Urinary bladder (tissue), 4 donors: ENCODE results near the gene INPP5D. TPM values are rescaled to one million over a fixed set of nuclear protein-coding genes. Genes with fewer than 3 reads are reported as not detected.
A peak's percentile ranks its signal among the peaks of the same experiment; 100 is the strongest.
"Not testable (repeated sequence)": the region's sequence is repeated elsewhere in the genome, so short reads cannot be mapped to it uniquely, and the experiment has no call there.

ENCODE experiments used
- DNase-seq: peaks from one replicate; pipeline ENCODE4 v3.0.0-alpha.2; 2015; ENCODE audit errors: extremely low spot score
- H3K27ac ChIP-seq: one replicate; pipeline ENCODE4 v1.5.1; 2013; ENCODE audit warnings: low read depth, mild to moderate bottlenecking, moderate library complexity
- H3K36me3 ChIP-seq: one replicate; pipeline ENCODE4 v1.6.1; 2013; ENCODE audit warnings: mild to moderate bottlenecking, moderate library complexity; ENCODE audit not compliant: insufficient read depth
- H3K4me1 ChIP-seq: one replicate; pipeline ENCODE4 v1.6.1; 2013; ENCODE audit warnings: mild to moderate bottlenecking, moderate library complexity; ENCODE audit not compliant: insufficient read depth
- H3K4me3 ChIP-seq: one replicate; pipeline ENCODE4 v1.5.1; 2013; ENCODE audit warnings: low read depth, low read length
- WGBS: extraction: QIAGEN DNeasy Blood & Tissue Kit; methylation state at CpG from one replicate; pipeline ENCODE4 v1.1.7; 2013; 5-methylcytosine and 5-hydroxymethylcytosine counted together
- polyA plus RNA-seq: library from polyadenylated mRNA; stranded (reverse); fragments of 200-250 nt; gene quantifications from one replicate; pipeline ENCODE4 v1.2.3, GENCODE V29; 2013
- total RNA-seq: library from RNA; depleted of rRNA; stranded (reverse); fragments of >200 nt; gene quantifications from one replicate; pipeline ENCODE4 v1.2.3, GENCODE V29; 2014
- donor health status: healthy with polysubstance abuse.
- donor health status: healthy.

Gene INPP5D
- total RNA-seq (13.5 TPM), polyA plus RNA-seq (8.4 TPM)

- no peak for DNase-seq
- 60% methylated on average over 26 of the region's 26 CpGs for WGBS
- H3K4me3 ChIP-seq = peak within 1 kb of the TSS; percentile 36
Measured at GRCh38 chr2:233059797-233060500, at the start of gene INPP5D. Gene INPP5D (plus strand): TSS chr2:233060342. CDS start chr2:233060479, 137 bp downstream.

GRCh38 chr2:233010569-233011267 is 49.4 kb upstream of the INPP5D start:
- Histone ChIP-seq H3K36me3 (no peaks in the 10 kb centered on the region), H3K4me3 (no peak overlapping the region), H3K4me1 (no peaks in the 10 kb centered on the region), H3K27ac (no peak overlapping the region)
- DNase-seq = no peak
- 91% methylated on average over 9 of the region's 9 CpGs for WGBS

More at GRCh38 chr2:233059797-233060500, at the start of gene INPP5D:
- no peaks in the 10 kb centered on the region for H3K4me1 ChIP-seq
- no peaks in the 10 kb centered on the region for H3K36me3 ChIP-seq
- H3K27ac ChIP-seq = peak within 1 kb of the TSS; percentile 83

GRCh38 chr2:233011268-233011650 is 48.9 kb upstream of the INPP5D start:
- WGBS = 93% methylated on average over 6 of the region's 6 CpGs
- Histone ChIP-seq H3K4me1 (no peaks in the 10 kb centered on the region), H3K27ac (no peak overlapping the region), H3K36me3 (no peaks in the 10 kb centered on the region), H3K4me3 (no peak overlapping the region)
- DNase-seq = no peak

GRCh38 chr2:233011702-233012131 is 48.4 kb upstream of the INPP5D start:
- Histone ChIP-seq H3K36me3 (no peaks in the 10 kb centered on the region), H3K27ac (no peak overlapping the region), H3K4me1 (no peaks in the 10 kb centered on the region), H3K4me3 (no peak overlapping the region)
- 79% methylated on average over 1 of the region's 1 CpG for WGBS
- DNase-seq = no peak

- WGBS = 52% methylated on average over 12 of the region's 12 CpGs
- Histone ChIP-seq H3K4me1 (no peaks in the 10 kb centered on the region), H3K36me3 (no peaks in the 10 kb centered on the region), H3K4me3 (no peak overlapping the region), H3K27ac (no peak overlapping the region)
- no peak for DNase-seq
Measured at GRCh38 chr2:233012301-233012971, 47.7 kb upstream of the INPP5D start.

GRCh38 chr2:233013027-233013461 is 47.1 kb upstream of the INPP5D start, which contains the start of gene NGEF:
Gene NGEF (minus strand): TSS chr2:233013256. CDS start chr2:232974890, 38,366 bp downstream.
- Histone ChIP-seq H3K36me3 (peaks cover under 1% of the 10 kb centered on the region), H3K4me3 (no peak within 1 kb of the TSS), H3K27ac (no peak within 1 kb of the TSS), H3K4me1 (no peaks in the 10 kb centered on the region)
- WGBS = 84% methylated on average over 12 of the region's 12 CpGs
- DNase-seq = no peak

- DNase-seq = no peak
- no peaks in the 10 kb centered on the region for H3K4me1 ChIP-seq
- H3K27ac ChIP-seq = no peak overlapping the region
- 85% methylated on average over 1 of the region's 1 CpG for WGBS
- H3K36me3 ChIP-seq = peaks cover 1% of the 10 kb centered on the region
- H3K4me3 ChIP-seq = no peak overlapping the region
Measured at GRCh38 chr2:233013650-233014049, 46.5 kb upstream of the INPP5D start.

- no peaks in the 10 kb centered on the region for H3K4me1 ChIP-seq
- H3K27ac ChIP-seq = no peak overlapping the region
- 95% methylated on average over 1 of the region's 1 CpG for WGBS
- no peak for DNase-seq
- no peak overlapping the region for H3K4me3 ChIP-seq
- H3K36me3 ChIP-seq = peaks cover 1% of the 10 kb centered on the region
Measured at GRCh38 chr2:233015019-233015645, 45.0 kb upstream of the INPP5D start.

GRCh38 chr2:233017947-233018346 is 42.2 kb upstream of the INPP5D start:
- Histone ChIP-seq H3K4me1 (no peaks in the 10 kb centered on the region), H3K36me3 (peaks cover 1% of the 10 kb centered on the region), H3K4me3 (no peak overlapping the region), H3K27ac (no peak overlapping the region)
- WGBS = 96% methylated on average over 1 of the region's 1 CpG
- no peak for DNase-seq

GRCh38 chr2:233019610-233020009 is 40.5 kb upstream of the INPP5D start:
- H3K36me3 ChIP-seq, H3K4me1 ChIP-seq, DNase-seq, H3K27ac ChIP-seq, H3K4me3 ChIP-seq: not testable (repeated sequence)
- WGBS = 94% methylated on average over 4 of the region's 4 CpGs

GRCh38 chr2:233020454-233020853 is 39.7 kb upstream of the INPP5D start:
- Histone ChIP-seq H3K4me3 (no peak overlapping the region), H3K36me3 (peaks cover 1% of the 10 kb centered on the region), H3K27ac (no peak overlapping the region), H3K4me1 (no peaks in the 10 kb centered on the region)
- no peak for DNase-seq
- 80% methylated on average over 2 of the region's 2 CpGs for WGBS

- 67% methylated on average over 8 of the region's 8 CpGs for WGBS
- Histone ChIP-seq H3K4me3 (no peak overlapping the region), H3K4me1 (no peaks in the 10 kb centered on the region), H3K27ac (no peak overlapping the region), H3K36me3 (peaks cover 1% of the 10 kb centered on the region)
- DNase-seq = no peak
Measured at GRCh38 chr2:233021771-233022170, 38.4 kb upstream of the INPP5D start.

- Histone ChIP-seq H3K4me3 (no peak overlapping the region), H3K27ac (no peak overlapping the region), H3K36me3 (peaks cover 1% of the 10 kb centered on the region), H3K4me1 (no peaks in the 10 kb centered on the region)
- DNase-seq = no peak
- WGBS = 90% methylated on average over 8 of the region's 8 CpGs
Measured at GRCh38 chr2:233022561-233022960, 37.6 kb upstream of the INPP5D start.
